ENCODE measurements around the gene HNRNPA3. TPM values are rescaled to one million over a fixed set of nuclear protein-coding genes. Genes with fewer than 3 reads are reported as not detected.

The HNRNPA3 gene
- total and polyA plus RNA-seq, 2 of the 13 experiments (the other 11 are each of a cell fraction or from before 2014, with no cell fraction given) = 73.3 to 97.7 TPM

- TF ChIP-seq, protein P1, sequence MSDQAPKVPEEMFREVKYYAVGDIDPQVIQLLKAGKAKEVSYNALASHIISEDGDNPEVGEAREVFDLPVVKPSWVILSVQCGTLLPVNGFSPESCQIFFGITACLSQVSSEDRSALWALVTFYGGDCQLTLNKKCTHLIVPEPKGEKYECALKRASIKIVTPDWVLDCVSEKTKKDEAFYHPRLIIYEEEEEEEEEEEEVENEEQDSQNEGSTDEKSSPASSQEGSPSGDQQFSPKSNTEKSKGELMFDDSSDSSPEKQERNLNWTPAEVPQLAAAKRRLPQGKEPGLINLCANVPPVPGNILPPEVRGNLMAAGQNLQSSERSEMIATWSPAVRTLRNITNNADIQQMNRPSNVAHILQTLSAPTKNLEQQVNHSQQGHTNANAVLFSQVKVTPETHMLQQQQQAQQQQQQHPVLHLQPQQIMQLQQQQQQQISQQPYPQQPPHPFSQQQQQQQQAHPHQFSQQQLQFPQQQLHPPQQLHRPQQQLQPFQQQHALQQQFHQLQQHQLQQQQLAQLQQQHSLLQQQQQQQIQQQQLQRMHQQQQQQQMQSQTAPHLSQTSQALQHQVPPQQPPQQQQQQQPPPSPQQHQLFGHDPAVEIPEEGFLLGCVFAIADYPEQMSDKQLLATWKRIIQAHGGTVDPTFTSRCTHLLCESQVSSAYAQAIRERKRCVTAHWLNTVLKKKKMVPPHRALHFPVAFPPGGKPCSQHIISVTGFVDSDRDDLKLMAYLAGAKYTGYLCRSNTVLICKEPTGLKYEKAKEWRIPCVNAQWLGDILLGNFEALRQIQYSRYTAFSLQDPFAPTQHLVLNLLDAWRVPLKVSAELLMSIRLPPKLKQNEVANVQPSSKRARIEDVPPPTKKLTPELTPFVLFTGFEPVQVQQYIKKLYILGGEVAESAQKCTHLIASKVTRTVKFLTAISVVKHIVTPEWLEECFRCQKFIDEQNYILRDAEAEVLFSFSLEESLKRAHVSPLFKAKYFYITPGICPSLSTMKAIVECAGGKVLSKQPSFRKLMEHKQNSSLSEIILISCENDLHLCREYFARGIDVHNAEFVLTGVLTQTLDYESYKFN (CRISPR knock-in tag; conservative IDR thresholded peaks at IDR 0.05) = peak; percentile 29; the same call in 1 of the 2 replicates
- TF ChIP-seq ZBTB25 (CRISPR knock-in tag; IDR thresholded peaks at IDR 0.05) (peak; percentile 9; the same call in 1 of the 2 replicates), ELF1 (CRISPR knock-in tag; IDR thresholded peaks at IDR 0.05) (peak; percentile 78), JARID2 (CRISPR knock-in tag; IDR thresholded peaks at IDR 0.05; ENCODE audit: insufficient replicate concordance) (peak; percentile 49), CEBPB (IDR thresholded peaks at IDR 0.05; ENCODE audit: borderline replicate concordance, low read depth, low read length) (peak; percentile 30; the same call in 1 of the 2 replicates), ZNF24 (IDR thresholded peaks at IDR 0.05) (no peak), ZNF644 (CRISPR knock-in tag; IDR thresholded peaks at IDR 0.05; ENCODE audit: low read depth) (peak; percentile 59), ZNF335 (CRISPR knock-in tag; IDR thresholded peaks at IDR 0.05) (peak; percentile 32; the same call in 1 of the 2 replicates), ZFP1 (CRISPR knock-in tag; IDR thresholded peaks at IDR 0.05) (0 out of 2 replicates have a peak, but pooled peaks have one; percentile 22), ZSCAN12 (CRISPR knock-in tag; IDR thresholded peaks at IDR 0.05) (no peak), RARG (CRISPR knock-in tag; IDR thresholded peaks at IDR 0.05; ENCODE audit: low read depth) (no peak), ZNF878 (CRISPR knock-in tag; IDR thresholded peaks at IDR 0.05) (0 out of 2 replicates have a peak, but pooled peaks have one; percentile 31), MBD4 (IDR thresholded peaks at IDR 0.05; ENCODE audit: borderline replicate concordance, low read length) (no peak), ZSCAN9 (CRISPR knock-in tag; IDR thresholded peaks at IDR 0.05; ENCODE audit: borderline replicate concordance) (peak; percentile 85)
- TF ChIP-seq, protein P2, sequence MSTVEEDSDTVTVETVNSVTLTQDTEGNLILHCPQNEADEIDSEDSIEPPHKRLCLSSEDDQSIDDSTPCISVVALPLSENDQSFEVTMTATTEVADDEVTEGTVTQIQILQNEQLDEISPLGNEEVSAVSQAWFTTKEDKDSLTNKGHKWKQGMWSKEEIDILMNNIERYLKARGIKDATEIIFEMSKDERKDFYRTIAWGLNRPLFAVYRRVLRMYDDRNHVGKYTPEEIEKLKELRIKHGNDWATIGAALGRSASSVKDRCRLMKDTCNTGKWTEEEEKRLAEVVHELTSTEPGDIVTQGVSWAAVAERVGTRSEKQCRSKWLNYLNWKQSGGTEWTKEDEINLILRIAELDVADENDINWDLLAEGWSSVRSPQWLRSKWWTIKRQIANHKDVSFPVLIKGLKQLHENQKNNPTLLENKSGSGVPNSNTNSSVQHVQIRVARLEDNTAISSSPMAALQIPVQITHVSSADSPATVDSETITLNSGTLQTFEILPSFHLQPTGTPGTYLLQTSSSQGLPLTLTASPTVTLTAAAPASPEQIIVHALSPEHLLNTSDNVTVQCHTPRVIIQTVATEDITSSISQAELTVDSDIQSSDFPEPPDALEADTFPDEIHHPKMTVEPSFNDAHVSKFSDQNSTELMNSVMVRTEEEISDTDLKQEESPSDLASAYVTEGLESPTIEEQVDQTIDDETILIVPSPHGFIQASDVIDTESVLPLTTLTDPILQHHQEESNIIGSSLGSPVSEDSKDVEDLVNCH (CRISPR knock-in tag; IDR thresholded peaks at IDR 0.05) = no peak
- TF ChIP-seq, protein P3, sequence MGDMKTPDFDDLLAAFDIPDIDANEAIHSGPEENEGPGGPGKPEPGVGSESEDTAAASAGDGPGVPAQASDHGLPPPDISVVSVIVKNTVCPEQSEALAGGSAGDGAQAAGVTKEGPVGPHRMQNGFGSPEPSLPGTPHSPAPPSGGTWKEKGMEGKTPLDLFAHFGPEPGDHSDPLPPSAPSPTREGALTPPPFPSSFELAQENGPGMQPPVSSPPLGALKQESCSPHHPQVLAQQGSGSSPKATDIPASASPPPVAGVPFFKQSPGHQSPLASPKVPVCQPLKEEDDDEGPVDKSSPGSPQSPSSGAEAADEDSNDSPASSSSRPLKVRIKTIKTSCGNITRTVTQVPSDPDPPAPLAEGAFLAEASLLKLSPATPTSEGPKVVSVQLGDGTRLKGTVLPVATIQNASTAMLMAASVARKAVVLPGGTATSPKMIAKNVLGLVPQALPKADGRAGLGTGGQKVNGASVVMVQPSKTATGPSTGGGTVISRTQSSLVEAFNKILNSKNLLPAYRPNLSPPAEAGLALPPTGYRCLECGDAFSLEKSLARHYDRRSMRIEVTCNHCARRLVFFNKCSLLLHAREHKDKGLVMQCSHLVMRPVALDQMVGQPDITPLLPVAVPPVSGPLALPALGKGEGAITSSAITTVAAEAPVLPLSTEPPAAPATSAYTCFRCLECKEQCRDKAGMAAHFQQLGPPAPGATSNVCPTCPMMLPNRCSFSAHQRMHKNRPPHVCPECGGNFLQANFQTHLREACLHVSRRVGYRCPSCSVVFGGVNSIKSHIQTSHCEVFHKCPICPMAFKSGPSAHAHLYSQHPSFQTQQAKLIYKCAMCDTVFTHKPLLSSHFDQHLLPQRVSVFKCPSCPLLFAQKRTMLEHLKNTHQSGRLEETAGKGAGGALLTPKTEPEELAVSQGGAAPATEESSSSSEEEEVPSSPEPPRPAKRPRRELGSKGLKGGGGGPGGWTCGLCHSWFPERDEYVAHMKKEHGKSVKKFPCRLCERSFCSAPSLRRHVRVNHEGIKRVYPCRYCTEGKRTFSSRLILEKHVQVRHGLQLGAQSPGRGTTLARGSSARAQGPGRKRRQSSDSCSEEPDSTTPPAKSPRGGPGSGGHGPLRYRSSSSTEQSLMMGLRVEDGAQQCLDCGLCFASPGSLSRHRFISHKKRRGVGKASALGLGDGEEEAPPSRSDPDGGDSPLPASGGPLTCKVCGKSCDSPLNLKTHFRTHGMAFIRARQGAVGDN (CRISPR knock-in tag; IDR thresholded peaks at IDR 0.05) = no peak
These were observed 29.8 kb downstream of the HNRNPA3 start (continued) for GRCh38 chr2:177242121-177242987.

All from HepG2 (cell line).